Immature natural killer cell (primary cell): ENCODE measurements around the gene KCNQ4. TPM values are rescaled to one million over a fixed set of nuclear protein-coding genes. Genes with fewer than 3 reads are reported as not detected.

Experiments
- DNase-seq, 3 donors: peaks; one replicate each; pipeline ENCODE4 v3.0.0; 2022; ENCODE audit warnings: mixed read lengths in 1 of 3
- H3K27ac Mint-ChIP-seq, 6 donors: one replicate each; pipeline ENCODE4 v1.8.0; 2020; ENCODE audit warnings: mixed read lengths in 6 of 6, mild to moderate bottlenecking in 5 of 6, inconsistent platforms in 4 of 6, moderate library complexity in 3 of 6
- H3K27me3 Mint-ChIP-seq, 3 donors: one replicate each; pipeline ENCODE4 v1.8.0; 2020 to 2021; ENCODE audit warnings: low read depth in 3 of 3, mild to moderate bottlenecking in 3 of 3, mixed read lengths in 3 of 3, moderate library complexity in 3 of 3, inconsistent platforms in 1 of 3
- H3K36me3 Mint-ChIP-seq, 3 donors: one replicate each; pipeline ENCODE4 v1.8.0; 2020; ENCODE audit warnings: mixed read lengths in 3 of 3, inconsistent platforms in 2 of 3, mild to moderate bottlenecking in 2 of 3
- H3K4me1 Mint-ChIP-seq, 2 donors: one replicate each; pipeline ENCODE4 v1.8.0; 2020; ENCODE audit warnings: inconsistent platforms in 2 of 2, mild to moderate bottlenecking in 2 of 2, mixed read lengths in 2 of 2, moderate library complexity in 1 of 2
- H3K4me3 Mint-ChIP-seq, 5 donors: one replicate each; pipeline ENCODE4 v1.8.0; 2020; ENCODE audit warnings: mild to moderate bottlenecking in 5 of 5, mixed read lengths in 5 of 5, inconsistent platforms in 3 of 5, moderate library complexity in 3 of 5
- H3K9me3 Mint-ChIP-seq, 6 donors: one replicate each; pipeline ENCODE4 v1.8.0; 2020; ENCODE audit warnings: mild to moderate bottlenecking in 6 of 6, mixed read lengths in 6 of 6, inconsistent platforms in 4 of 6, moderate library complexity in 3 of 6
- polyA plus RNA-seq, 3 donors: library from polyadenylated mRNA; unstranded; fragments of 300-500 nt; fragmentation: Illumina TruSeq; gene quantifications; one replicate each; pipeline ENCODE4 v1.2.3, GENCODE V29; 2021

Gene KCNQ4
- polyA plus RNA-seq, 3 donors from 2014 or later, result not detected

- H3K9me3 Mint-ChIP-seq, result no peaks in the 10 kb centered on the region
- H3K27ac Mint-ChIP-seq, result no peak overlapping the region
- peaks cover 3 to 9% (median 7%) of the 10 kb centered on the region in 3 donors for H3K27me3 Mint-ChIP-seq
- peaks cover 6 to 10% of the 10 kb centered on the region in 2 donors for H3K4me1 Mint-ChIP-seq
- no peak for DNase-seq
- no peaks in the 10 kb centered on the region for H3K36me3 Mint-ChIP-seq
- H3K4me3 Mint-ChIP-seq, result no peak overlapping the region
These were observed 74.2 kb downstream of the KCNQ4 start for GRCh38 chr1:40857737-40858136.

DNA sequence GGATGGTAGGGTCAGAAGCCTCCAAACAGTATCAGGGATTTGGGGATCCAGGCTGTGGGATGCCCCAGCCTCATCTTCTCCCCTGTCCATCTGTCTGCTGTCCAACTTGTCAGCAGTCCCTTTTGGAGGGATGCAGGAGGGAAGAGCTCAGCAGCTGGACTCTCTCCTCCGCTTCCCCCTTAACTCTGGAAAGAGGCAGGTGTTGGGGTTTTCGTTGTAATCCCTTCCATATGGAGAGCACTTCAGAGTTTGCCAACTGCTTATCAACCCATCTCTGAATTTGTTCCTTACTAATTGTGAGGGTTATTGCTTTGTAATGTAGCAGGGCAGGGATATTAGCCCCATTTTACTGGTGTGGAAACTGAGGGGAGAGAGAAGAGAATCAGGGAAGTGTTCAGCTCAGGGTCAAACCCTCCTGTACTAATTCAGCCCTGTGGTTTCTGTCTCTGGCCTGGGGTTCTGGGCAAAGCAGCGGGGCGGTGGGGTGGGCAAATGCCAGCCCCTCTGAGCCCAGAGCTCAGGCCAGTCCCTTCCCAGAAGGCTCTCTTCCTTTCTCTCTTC, 75.3 kb downstream of the KCNQ4 start:
- no peaks in the 10 kb centered on the region for H3K36me3 Mint-ChIP-seq
- no peak for DNase-seq
- H3K4me1 Mint-ChIP-seq, result peaks cover 9 to 13% of the 10 kb centered on the region in 2 donors
- H3K4me3 Mint-ChIP-seq, result peak overlapping the region in 2 of 5 donors; percentile 25 to 44
- H3K27ac Mint-ChIP-seq, result no peak overlapping the region
- H3K27me3 Mint-ChIP-seq, result peaks cover 3 to 9% (median 7%) of the 10 kb centered on the region in 3 donors
- no peaks in the 10 kb centered on the region for H3K9me3 Mint-ChIP-seq

DNA sequence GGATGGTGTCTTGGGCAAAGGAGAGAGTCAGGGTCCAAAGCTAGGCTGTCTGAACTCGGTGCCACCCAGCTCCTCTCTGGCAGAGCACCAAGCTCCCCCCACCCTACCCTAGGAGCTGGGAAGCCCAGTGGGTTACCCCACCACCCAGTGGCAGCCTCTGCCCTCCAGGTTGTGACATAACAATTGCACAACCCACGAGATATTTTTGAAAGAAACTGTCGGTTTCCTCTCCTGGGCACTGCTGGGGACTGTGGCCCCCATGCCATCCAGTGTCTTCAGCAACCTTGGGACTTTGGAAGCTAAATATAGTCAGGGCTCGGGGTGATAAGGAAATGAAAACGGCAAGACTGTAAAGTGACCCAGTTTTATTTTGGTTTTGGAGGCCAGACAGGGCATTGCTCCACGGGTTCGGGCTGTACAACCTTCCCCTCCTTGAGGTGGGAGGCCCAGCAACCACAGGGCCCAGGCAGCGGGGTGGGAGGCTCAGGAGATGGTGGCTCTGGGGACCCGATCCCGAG, 77.2 kb downstream of the KCNQ4 start:
- H3K36me3 Mint-ChIP-seq, result no peaks in the 10 kb centered on the region
- peak overlapping the region; percentile 80 to 86 (median 84) for H3K4me3 Mint-ChIP-seq
- no peak for DNase-seq
- H3K27ac Mint-ChIP-seq, result peak overlapping the region in 4 of 6 donors; percentile 45 to 64 (median 61)
- no peaks in the 10 kb centered on the region for H3K9me3 Mint-ChIP-seq
- H3K4me1 Mint-ChIP-seq, result peaks cover 9 to 13% of the 10 kb centered on the region in 2 donors
- H3K27me3 Mint-ChIP-seq, result peaks cover 2 to 12% (median 7%) of the 10 kb centered on the region in 3 donors

GRCh38 chr1:40861224-40862003, 77.8 kb downstream of the KCNQ4 start:
- Mint-ChIP-seq H3K4me3 (peak overlapping the region; percentile 80 to 86 (median 84)), H3K4me1 (peaks cover 9 to 13% of the 10 kb centered on the region in 2 donors), H3K27ac (peak overlapping the region in 2 of 6 donors; percentile 61 to 64), H3K36me3 (no peaks in the 10 kb centered on the region), H3K27me3 (peaks cover 0 to 12% (median 7%) of the 10 kb centered on the region in 3 donors), H3K9me3 (no peaks in the 10 kb centered on the region)
- peak in 2 of 3 donors; percentile 34 to 37 for DNase-seq

- Mint-ChIP-seq H3K4me1 (peaks cover 9 to 13% of the 10 kb centered on the region in 2 donors), H3K4me3 (peak within 1 kb of the TSS; percentile 88 to 97 (median 94)), H3K9me3 (no peaks in the 10 kb centered on the region), H3K27ac (peak within 1 kb of the TSS; percentile 81 to 93 (median 88)), H3K36me3 (no peaks in the 10 kb centered on the region), H3K27me3 (peaks cover 0 to 12% (median 9%) of the 10 kb centered on the region in 3 donors)
- DNase-seq, result peak; percentile 90 to 95 (median 93)
These were observed 78.6 kb downstream of the KCNQ4 start, which contains the start of gene CITED4 for GRCh38 chr1:40862008-40862863. Gene CITED4, minus strand, starts transcription at chr1:40862363. Its CDS starts 236 bp downstream, at chr1:40862127.

GRCh38 chr1:40868051-40868723, 84.6 kb downstream of the KCNQ4 start:
- H3K9me3 Mint-ChIP-seq, result no peaks in the 10 kb centered on the region
- no peak for DNase-seq
- peaks cover 0 to 3% (median 1%) of the 10 kb centered on the region in 3 donors for H3K27me3 Mint-ChIP-seq
- H3K27ac Mint-ChIP-seq, result no peak overlapping the region
- H3K4me1 Mint-ChIP-seq, result peaks cover under 1 to 1% of the 10 kb centered on the region in 2 donors
- no peaks in the 10 kb centered on the region for H3K36me3 Mint-ChIP-seq
- H3K4me3 Mint-ChIP-seq, result no peak overlapping the region

- H3K4me1 Mint-ChIP-seq, result peaks cover 14 to 16% of the 10 kb centered on the region in 2 donors
- H3K36me3 Mint-ChIP-seq, result no peaks in the 10 kb centered on the region
- peaks cover 0 to 1% (median 0%) of the 10 kb centered on the region in 3 donors for H3K27me3 Mint-ChIP-seq
- H3K27ac Mint-ChIP-seq, result no peak overlapping the region
- no peaks in the 10 kb centered on the region for H3K9me3 Mint-ChIP-seq
- H3K4me3 Mint-ChIP-seq, result no peak overlapping the region
- DNase-seq, result no peak
These were observed 86.6 kb downstream of the KCNQ4 start for GRCh38 chr1:40870135-40870728.

DNA sequence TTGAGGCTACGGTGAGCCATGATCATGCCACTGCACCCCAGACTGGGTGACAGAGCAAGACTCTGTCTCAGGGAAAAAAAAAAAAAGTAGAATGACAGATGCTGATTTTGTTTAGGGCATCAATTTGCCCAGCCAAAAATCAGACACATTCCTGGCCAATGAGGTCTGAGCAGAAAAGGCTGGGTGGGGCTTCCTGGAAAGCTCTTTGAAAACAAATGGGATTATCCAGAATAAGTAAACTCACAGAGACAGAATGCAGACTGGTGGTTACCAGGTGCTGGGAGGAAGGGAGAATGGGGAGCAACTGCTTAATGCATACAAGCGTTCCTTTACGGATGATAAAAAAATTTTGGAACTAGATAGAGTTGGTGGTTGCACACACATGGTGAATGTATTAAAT, 88.7 kb downstream of the KCNQ4 start:
- peaks cover 35 to 36% of the 10 kb centered on the region in 2 donors for H3K4me1 Mint-ChIP-seq
- H3K27me3 Mint-ChIP-seq, result peaks cover 0 to 4% (median 0%) of the 10 kb centered on the region in 3 donors
- no peak for DNase-seq
- no peaks in the 10 kb centered on the region for H3K36me3 Mint-ChIP-seq
- no peak overlapping the region for H3K27ac Mint-ChIP-seq
- H3K9me3 Mint-ChIP-seq, result no peaks in the 10 kb centered on the region
- H3K4me3 Mint-ChIP-seq, result no peak overlapping the region

DNA sequence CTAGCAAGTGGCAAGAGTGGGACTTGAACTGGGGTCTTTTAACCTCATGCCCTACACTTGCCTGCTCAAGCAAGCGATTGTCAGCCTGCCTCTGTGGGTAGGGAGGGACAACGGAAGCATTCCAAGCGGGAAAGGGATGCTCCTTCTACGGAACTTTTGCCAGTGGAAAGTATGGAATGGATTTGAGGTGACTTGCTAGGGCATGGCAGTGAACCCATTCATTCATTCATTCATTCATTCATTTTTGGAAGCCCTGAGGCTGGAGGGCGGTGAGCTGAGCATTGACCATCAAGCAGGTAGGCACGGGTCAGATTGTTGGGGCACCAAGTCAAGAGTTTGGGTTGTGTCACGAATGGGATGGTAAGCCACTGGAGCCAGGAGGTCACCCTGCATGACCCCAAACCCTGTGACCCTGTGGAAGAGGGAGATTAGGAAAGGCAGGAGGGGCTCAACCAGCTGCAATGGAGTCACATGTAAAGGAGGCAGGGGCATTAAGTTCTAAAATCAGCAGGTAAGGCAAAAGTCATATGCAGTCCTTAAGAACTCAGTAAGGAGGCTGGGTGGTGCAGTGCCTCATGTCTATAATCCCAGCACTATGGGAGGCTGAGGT, 90.4 kb downstream of the KCNQ4 start:
- no peaks in the 10 kb centered on the region for H3K9me3 Mint-ChIP-seq
- H3K4me1 Mint-ChIP-seq, result peaks cover 41 to 43% of the 10 kb centered on the region in 2 donors
- DNase-seq, result no peak
- peak overlapping the region in 1 of 5 donors; percentile 40 for H3K4me3 Mint-ChIP-seq
- no peaks in the 10 kb centered on the region for H3K36me3 Mint-ChIP-seq
- H3K27me3 Mint-ChIP-seq, result peaks cover 0 to 4% (median 0%) of the 10 kb centered on the region in 3 donors
- no peak overlapping the region for H3K27ac Mint-ChIP-seq

DNA sequence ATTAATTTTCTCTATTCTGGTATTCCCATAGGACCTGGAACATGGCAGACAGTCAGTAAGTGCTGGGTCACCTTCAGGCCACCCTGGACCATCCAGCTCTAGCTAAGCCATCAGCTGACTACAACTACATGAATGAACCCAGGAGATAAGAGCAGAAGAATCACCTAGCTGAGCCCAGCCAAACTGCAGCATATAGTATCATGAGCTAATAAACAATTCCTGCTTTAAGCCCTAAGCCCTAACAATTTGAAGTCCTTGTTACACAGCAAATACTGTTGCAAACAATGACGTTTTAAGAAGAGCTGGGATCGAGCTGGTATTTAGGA, 92.8 kb downstream of the KCNQ4 start:
- Mint-ChIP-seq H3K4me1 (peaks cover 41 to 43% of the 10 kb centered on the region in 2 donors), H3K36me3 (no peaks in the 10 kb centered on the region), H3K4me3 (peak overlapping the region in 1 of 5 donors; percentile 69), H3K27ac (peak overlapping the region in 5 of 6 donors; percentile 32 to 84 (median 81)), H3K9me3 (no peaks in the 10 kb centered on the region), H3K27me3 (peaks cover 0 to 6% (median 0%) of the 10 kb centered on the region in 3 donors)
- DNase-seq, result no peak

- H3K27ac Mint-ChIP-seq, result peak overlapping the region in 5 of 6 donors; percentile 50 to 81 (median 65)
- H3K4me3 Mint-ChIP-seq, result peak overlapping the region in 3 of 5 donors; percentile 1 to 56 (median 6)
- DNase-seq, result no peak
- no peaks in the 10 kb centered on the region for H3K9me3 Mint-ChIP-seq
- peaks cover 41 to 43% of the 10 kb centered on the region in 2 donors for H3K4me1 Mint-ChIP-seq
- H3K36me3 Mint-ChIP-seq, result no peaks in the 10 kb centered on the region
- H3K27me3 Mint-ChIP-seq, result peaks cover 0 to 6% (median 0%) of the 10 kb centered on the region in 3 donors
These were observed 93.3 kb downstream of the KCNQ4 start for GRCh38 chr1:40876891-40877290.

GRCh38 chr1:40877698-40878097, 94.1 kb downstream of the KCNQ4 start:
- peaks cover 0 to 8% (median under 1%) of the 10 kb centered on the region in 3 donors for H3K27me3 Mint-ChIP-seq
- peak overlapping the region in 1 of 5 donors; percentile 56 for H3K4me3 Mint-ChIP-seq
- no peaks in the 10 kb centered on the region for H3K9me3 Mint-ChIP-seq
- peak overlapping the region in 3 of 6 donors; percentile 31 to 50 (median 44) for H3K27ac Mint-ChIP-seq
- no peaks in the 10 kb centered on the region for H3K36me3 Mint-ChIP-seq
- no peak for DNase-seq
- H3K4me1 Mint-ChIP-seq, result peaks cover 41 to 43% of the 10 kb centered on the region in 2 donors
